GM21390 (cell line): Measurements from ENCODE around the gene SPATC1L.
"Not testable (repeated sequence)": the region's sequence is repeated elsewhere in the genome, so short reads cannot be mapped to it uniquely, and the experiment has no call there.

ENCODE experiments used
- ATAC-seq: cut with Tn5 transposase; IDR thresholded peaks from one replicate; pipeline ENCODE4 v1.9.1; 2021; ENCODE audit not compliant: unreplicated experiment

Gene SPATC1L

GRCh38 chr21:46200877-46201803 lies 16.9 kb upstream of the SPATC1L start:
- ATAC-seq: not testable (repeated sequence)

GRCh38 chr21:46199436-46200373 lies 15.4 kb upstream of the SPATC1L start:
- ATAC-seq: no peak

- no peak for ATAC-seq
These were observed 12.5 kb upstream of the SPATC1L start for GRCh38 chr21:46196733-46197132.

- ATAC-seq: no peak
These were observed 11.4 kb upstream of the SPATC1L start for GRCh38 chr21:46195595-46196195.

- no peak for ATAC-seq
These were observed 10.4 kb upstream of the SPATC1L start for GRCh38 chr21:46194374-46195334.

- ATAC-seq: no peak
These were observed 9.6 kb upstream of the SPATC1L start for GRCh38 chr21:46193829-46194373.

- ATAC-seq: no peak
These were observed 7.7 kb upstream of the SPATC1L start for GRCh38 chr21:46191686-46192575.

- no peak for ATAC-seq
These were observed 7.0 kb upstream of the SPATC1L start for GRCh38 chr21:46191257-46191685.

- ATAC-seq: no peak
These were observed 6.4 kb upstream of the SPATC1L start for GRCh38 chr21:46190491-46191131.

GRCh38 chr21:46189959-46190490 lies 5.8 kb upstream of the SPATC1L start:
- no peak for ATAC-seq

- no peak for ATAC-seq
These were observed 5.1 kb upstream of the SPATC1L start for GRCh38 chr21:46189213-46189958.

- ATAC-seq: no peak
These were observed 4.3 kb upstream of the SPATC1L start for GRCh38 chr21:46188226-46189212.

GRCh38 chr21:46187814-46188213 lies 3.6 kb upstream of the SPATC1L start:
- no peak for ATAC-seq

GRCh38 chr21:46187261-46187660 lies 3.0 kb upstream of the SPATC1L start:
- no peak for ATAC-seq

GRCh38 chr21:46185716-46186115 lies 1.5 kb upstream of the SPATC1L start:
- no peak for ATAC-seq
